ENCODE measurements around the gene BCL2L14. TPM values are rescaled to one million over a fixed set of nuclear protein-coding genes. Genes with fewer than 3 reads are reported as not detected.

Gene BCL2L14
- total and polyA plus RNA-seq, 10 donors = 0.13 to 2.2 (median 0.91) TPM; not detected in 1

DNA sequence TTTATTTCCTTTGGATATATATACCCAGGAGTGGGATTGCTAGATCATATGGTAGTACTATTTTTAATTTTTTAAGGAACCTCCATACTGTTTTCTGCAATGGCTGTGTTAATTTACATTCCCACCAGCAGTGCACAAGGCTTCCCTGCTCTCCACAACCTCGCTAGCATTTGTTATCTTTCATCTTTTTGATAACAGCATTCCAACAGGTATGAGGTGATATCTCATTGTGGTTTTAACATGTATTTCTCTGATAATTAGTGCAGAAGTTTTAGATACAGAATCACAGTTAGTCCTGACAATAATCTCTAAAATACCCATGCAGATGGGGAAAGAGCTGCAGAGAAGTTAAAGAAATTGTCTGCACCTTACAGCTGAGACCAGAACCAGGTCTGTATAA is 35.5 kb upstream of the BCL2L14 start:
- Histone ChIP-seq H3K27me3 (replicated peaks in 1 of 7) (no peaks in the 10 kb centered on the region), H3K36me3 (no peaks in the 10 kb centered on the region), H3K9me3 (no peaks in the 10 kb centered on the region), H3K4me1 (peaks cover 10 to 20% (median 16%) of the 10 kb centered on the region in 6 donors), H3K27ac (no peak overlapping the region), H3K4me3 (no peak overlapping the region)
- intact Hi-C loops (cut with DNase I; ENCODE audit: low total_unique reads) = loop anchor here (2.0 kb wide), 1 partner anchor 454 kb away; no protein-coding TSS in a partner anchor
- WGBS, 5 donors = 89 to 97% (median 91%) methylated on average over 1 of the region's 1 CpG
- no peak for DNase-seq
- TF ChIP-seq POLR2A (IDR thresholded peaks at IDR 0.05) = no peak
- TF ChIP-seq, protein P1, sequence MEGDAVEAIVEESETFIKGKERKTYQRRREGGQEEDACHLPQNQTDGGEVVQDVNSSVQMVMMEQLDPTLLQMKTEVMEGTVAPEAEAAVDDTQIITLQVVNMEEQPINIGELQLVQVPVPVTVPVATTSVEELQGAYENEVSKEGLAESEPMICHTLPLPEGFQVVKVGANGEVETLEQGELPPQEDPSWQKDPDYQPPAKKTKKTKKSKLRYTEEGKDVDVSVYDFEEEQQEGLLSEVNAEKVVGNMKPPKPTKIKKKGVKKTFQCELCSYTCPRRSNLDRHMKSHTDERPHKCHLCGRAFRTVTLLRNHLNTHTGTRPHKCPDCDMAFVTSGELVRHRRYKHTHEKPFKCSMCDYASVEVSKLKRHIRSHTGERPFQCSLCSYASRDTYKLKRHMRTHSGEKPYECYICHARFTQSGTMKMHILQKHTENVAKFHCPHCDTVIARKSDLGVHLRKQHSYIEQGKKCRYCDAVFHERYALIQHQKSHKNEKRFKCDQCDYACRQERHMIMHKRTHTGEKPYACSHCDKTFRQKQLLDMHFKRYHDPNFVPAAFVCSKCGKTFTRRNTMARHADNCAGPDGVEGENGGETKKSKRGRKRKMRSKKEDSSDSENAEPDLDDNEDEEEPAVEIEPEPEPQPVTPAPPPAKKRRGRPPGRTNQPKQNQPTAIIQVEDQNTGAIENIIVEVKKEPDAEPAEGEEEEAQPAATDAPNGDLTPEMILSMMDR (IDR thresholded peaks at IDR 0.05 in 8 of 11, conservative IDR thresholded peaks at IDR 0.05 in 3 of 11) = no peak
- TF ChIP-seq POLR2AphosphoS5 (IDR thresholded peaks at IDR 0.05) = no peak

DNA sequence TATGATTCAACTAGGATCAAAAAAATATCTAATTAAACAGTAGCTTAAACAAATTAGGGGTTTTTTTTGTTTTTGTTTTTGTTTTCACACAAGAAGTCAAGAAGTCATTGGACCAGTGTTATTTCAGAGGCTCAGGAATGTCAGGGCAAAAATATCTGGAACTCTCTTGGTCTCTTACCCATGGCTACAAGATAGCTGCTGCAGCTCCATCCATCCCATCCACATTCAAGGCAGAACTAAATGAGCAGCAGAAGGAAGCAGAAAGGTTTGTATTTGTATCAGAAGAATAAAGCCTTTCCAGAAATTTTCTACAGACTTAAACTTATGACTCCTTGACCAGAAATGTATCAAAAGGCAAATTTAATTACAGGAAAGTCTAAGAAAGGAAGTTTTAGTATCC is 33.8 kb upstream of the BCL2L14 start:
- intact Hi-C loops (cut with DNase I; ENCODE audit: low total_unique reads) = no loop called here
- TF ChIP-seq, protein P1 (IDR thresholded peaks at IDR 0.05 in 8 of 11, conservative IDR thresholded peaks at IDR 0.05 in 3 of 11) = no peak
- TF ChIP-seq POLR2AphosphoS5 (IDR thresholded peaks at IDR 0.05) (no peak), POLR2A (IDR thresholded peaks at IDR 0.05) (no peak)
- Histone ChIP-seq H3K36me3 (no peaks in the 10 kb centered on the region), H3K4me3 (no peak overlapping the region), H3K4me1 (peaks cover 10 to 18% (median 16%) of the 10 kb centered on the region in 6 donors), H3K27me3 (replicated peaks in 1 of 7) (no peaks in the 10 kb centered on the region), H3K27ac (no peak overlapping the region), H3K9me3 (no peaks in the 10 kb centered on the region)
- no peak for DNase-seq

DNA sequence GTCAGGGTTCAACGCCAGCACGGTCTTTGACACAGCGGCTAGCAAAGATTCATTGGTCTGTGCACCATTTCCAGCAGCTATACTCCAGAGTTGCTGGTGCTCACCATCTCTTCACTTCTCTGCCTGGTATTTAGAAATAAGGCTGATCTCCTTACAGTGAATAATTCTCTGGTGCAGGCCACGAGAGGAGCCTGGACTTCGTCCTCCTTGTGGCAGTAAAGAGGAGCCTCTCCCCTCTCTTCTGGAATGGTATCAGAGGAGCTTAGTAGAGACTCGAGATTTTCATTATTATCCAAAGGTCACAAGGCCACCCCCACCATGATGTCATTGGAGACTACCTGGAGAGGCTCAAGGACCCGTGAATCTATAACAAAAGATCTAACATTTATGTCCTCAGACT is 30.8 kb upstream of the BCL2L14 start:
- Histone ChIP-seq H3K27me3 (replicated peaks in 1 of 7) (no peaks in the 10 kb centered on the region), H3K4me1 (no peaks in the 10 kb centered on the region), H3K27ac (no peak overlapping the region), H3K9me3 (no peaks in the 10 kb centered on the region), H3K4me3 (no peak overlapping the region), H3K36me3 (no peaks in the 10 kb centered on the region)
- TF ChIP-seq, protein P1 (IDR thresholded peaks at IDR 0.05 in 8 of 11, conservative IDR thresholded peaks at IDR 0.05 in 3 of 11) = no peak
- TF ChIP-seq POLR2AphosphoS5 (IDR thresholded peaks at IDR 0.05) = no peak
- TF ChIP-seq POLR2A (IDR thresholded peaks at IDR 0.05) = no peak
- DNase-seq = no peak
- intact Hi-C loops (cut with DNase I; ENCODE audit: low total_unique reads) = no loop called here
- 76 to 93% (median 89%) methylated on average over 7 of the region's 7 CpGs for WGBS, 5 donors

DNA sequence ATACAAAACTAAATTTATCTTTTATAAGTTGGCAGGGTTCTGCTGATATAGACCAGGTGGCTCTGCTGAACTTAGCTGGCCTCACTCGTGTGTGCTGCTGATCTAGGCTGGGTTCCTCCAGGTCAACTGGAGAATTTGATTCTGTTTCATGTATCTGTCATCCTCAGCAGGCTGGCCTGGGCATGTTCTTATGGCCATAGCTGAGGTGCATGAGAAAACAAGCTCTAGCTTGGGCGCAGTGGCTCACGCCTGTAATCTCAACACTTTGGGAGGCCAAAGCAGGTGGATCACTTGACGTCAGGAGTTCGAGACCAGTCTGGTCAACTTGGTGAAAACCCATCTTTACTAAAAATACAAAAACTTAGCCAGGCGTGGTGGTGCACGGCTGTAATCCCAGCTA is 24.3 kb upstream of the BCL2L14 start:
- no peaks in the 10 kb centered on the region for H3K4me1 ChIP-seq
- 80 to 97% (median 93%) methylated on average over 7 of the region's 7 CpGs for WGBS, 5 donors
- intact Hi-C loops (cut with DNase I; ENCODE audit: low total_unique reads) = no loop called here
- H3K36me3 ChIP-seq = no peaks in the 10 kb centered on the region
- H3K27ac ChIP-seq = no peak overlapping the region
- no peaks in the 10 kb centered on the region for H3K27me3 ChIP-seq (replicated peaks in 1 of 7)
- no peak overlapping the region for H3K4me3 ChIP-seq
- no peak for DNase-seq
- TF ChIP-seq, protein P1 (IDR thresholded peaks at IDR 0.05 in 8 of 11, conservative IDR thresholded peaks at IDR 0.05 in 3 of 11) = no peak
- TF ChIP-seq POLR2A (IDR thresholded peaks at IDR 0.05) = no peak
- no peak for TF ChIP-seq POLR2AphosphoS5 (IDR thresholded peaks at IDR 0.05)
- no peaks in the 10 kb centered on the region for H3K9me3 ChIP-seq

Measured in spleen (tissue), 11 donors.